ENCODE measurements around the gene MAP3K7. TPM values are rescaled to one million over a fixed set of nuclear protein-coding genes. Genes with fewer than 3 reads are reported as not detected.
"Not testable (repeated sequence)": the region's sequence is repeated elsewhere in the genome, so short reads cannot be mapped to it uniquely, and the experiment has no call there.

Gene MAP3K7
- total RNA-seq, 1 donor from 2014 or later, result 27.2 TPM

DNA sequence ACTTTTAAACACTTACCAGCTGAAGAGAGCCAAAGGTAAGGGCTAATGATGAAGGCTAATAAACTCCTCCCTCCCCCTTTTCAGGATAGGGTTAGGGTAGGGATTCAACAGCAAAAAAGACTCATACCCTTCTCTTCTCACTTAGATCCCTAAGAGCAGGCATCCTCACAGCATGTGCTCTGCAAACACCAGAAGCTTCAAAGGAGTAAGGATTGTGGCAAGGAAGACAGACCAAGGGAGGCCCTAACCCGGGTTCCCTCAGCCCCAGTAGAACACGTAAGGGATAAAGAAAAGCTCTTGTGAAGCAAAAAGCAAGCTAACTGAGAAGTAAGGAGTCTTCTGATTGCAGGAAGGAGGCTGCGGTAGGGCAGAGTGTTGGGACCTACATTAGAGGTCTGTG, 11.6 kb downstream of the MAP3K7 start:
- no peak for ATAC-seq (ENCODE audit: low read depth)
- no peak for DNase-seq
- ChIA-PET POLR2A (no interaction called here), CTCF (no interaction called here)
- Mint-ChIP-seq H3K4me3 (no peak overlapping the region), H3K9me3 (no peaks in the 10 kb centered on the region), H3K27ac (no peak overlapping the region), H3K4me1 (peaks cover 8% of the 10 kb centered on the region), H3K36me3 (ENCODE audit: low read depth) (peaks cover 11% of the 10 kb centered on the region), H3K27me3 (no peaks in the 10 kb centered on the region)
- no peak for TF ChIP-seq CTCF (IDR thresholded peaks at IDR 0.05)
- intact Hi-C loops (cut with micrococcal nuclease), result no loop called here

- H3K27ac Mint-ChIP-seq, result no peak overlapping the region
Measured at GRCh38 chr6:90574610-90575009, 12.3 kb downstream of the MAP3K7 start.

GRCh38 chr6:90573624-90574023, 13.2 kb downstream of the MAP3K7 start:
- DNase-seq (no peak), ATAC-seq (ENCODE audit: low read depth) (no peak)
- intact Hi-C loops (cut with micrococcal nuclease), result no loop called here
- POLR2A ChIA-PET, result no interaction called here
- Mint-ChIP-seq H3K9me3 (no peaks in the 10 kb centered on the region), H3K4me3 (no peak overlapping the region), H3K4me1 (peaks cover 8% of the 10 kb centered on the region), H3K27ac (no peak overlapping the region), H3K27me3 (no peaks in the 10 kb centered on the region), H3K36me3 (ENCODE audit: low read depth) (peaks cover 19% of the 10 kb centered on the region)
- CTCF ChIA-PET, result no interaction called here
- no peak for TF ChIP-seq CTCF (IDR thresholded peaks at IDR 0.05)

More at GRCh38 chr6:90574610-90575009, 12.3 kb downstream of the MAP3K7 start:
- ChIA-PET POLR2A (interaction anchor here (0.6 kb wide), 1 partner anchor 356 kb away, joined by 8 read pairs; no protein-coding TSS in a partner anchor), CTCF (no interaction called here)
- Mint-ChIP-seq H3K4me1 (peaks cover 8% of the 10 kb centered on the region), H3K9me3 (no peaks in the 10 kb centered on the region), H3K27me3 (no peaks in the 10 kb centered on the region), H3K4me3 (no peak overlapping the region), H3K36me3 (ENCODE audit: low read depth) (peaks cover 16% of the 10 kb centered on the region)
- intact Hi-C loops (cut with micrococcal nuclease), result no loop called here
- no peak for DNase-seq
- no peak for ATAC-seq (ENCODE audit: low read depth)
- TF ChIP-seq CTCF (IDR thresholded peaks at IDR 0.05), result no peak

GRCh38 chr6:90572856-90573255, 14.0 kb downstream of the MAP3K7 start:
- Mint-ChIP-seq H3K27me3 (no peaks in the 10 kb centered on the region), H3K4me1 (peaks cover 8% of the 10 kb centered on the region), H3K27ac (no peak overlapping the region), H3K4me3 (no peak overlapping the region), H3K9me3 (no peaks in the 10 kb centered on the region), H3K36me3 (ENCODE audit: low read depth) (peaks cover 24% of the 10 kb centered on the region)
- ChIA-PET POLR2A (no interaction called here), CTCF (interaction anchor here (0.6 kb wide), 1 partner anchor 958 kb away, joined by 3 read pairs; no protein-coding TSS in a partner anchor)
- TF ChIP-seq CTCF (IDR thresholded peaks at IDR 0.05), result no peak
- intact Hi-C loops (cut with micrococcal nuclease), result no loop called here
- no peak for DNase-seq
- no peak for ATAC-seq (ENCODE audit: low read depth)

GRCh38 chr6:90569223-90569622, 17.6 kb downstream of the MAP3K7 start:
- Mint-ChIP-seq H3K27ac (no peak overlapping the region), H3K36me3 (ENCODE audit: low read depth) (peaks cover 52% of the 10 kb centered on the region), H3K9me3 (no peaks in the 10 kb centered on the region), H3K4me1 (peaks cover 11% of the 10 kb centered on the region), H3K4me3 (no peak overlapping the region), H3K27me3 (no peaks in the 10 kb centered on the region)
- TF ChIP-seq CTCF (IDR thresholded peaks at IDR 0.05), result no peak
- POLR2A ChIA-PET, result no interaction called here
- CTCF ChIA-PET, result no interaction called here
- no peak for ATAC-seq (ENCODE audit: low read depth)
- intact Hi-C loops (cut with micrococcal nuclease), result no loop called here
- no peak for DNase-seq

- POLR2A ChIA-PET, CTCF ChIA-PET: not testable (repeated sequence)
Measured at GRCh38 chr6:90567682-90568081, 19.2 kb downstream of the MAP3K7 start.

DNA sequence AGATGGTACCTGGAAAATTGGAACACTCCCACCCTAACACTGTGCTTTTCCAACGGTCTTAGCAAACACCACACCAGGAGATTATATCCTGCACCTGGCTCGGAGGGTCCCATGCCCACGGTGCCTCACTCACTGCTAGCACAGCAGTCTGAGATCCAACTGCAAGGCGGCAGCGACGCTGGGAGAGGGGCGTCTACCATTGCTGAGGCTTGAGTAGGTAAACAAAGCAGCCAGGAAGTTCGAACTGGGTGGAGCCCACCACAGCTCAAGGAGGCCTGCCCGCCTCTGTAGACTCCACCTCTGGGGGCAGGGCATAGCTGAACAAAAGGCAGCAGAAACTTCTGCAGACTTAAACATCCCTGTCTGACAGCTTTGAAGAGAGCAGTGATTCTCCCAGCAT, 24.5 kb downstream of the MAP3K7 start:
- H3K4me1 Mint-ChIP-seq, H3K4me3 Mint-ChIP-seq: not testable (repeated sequence)

More at GRCh38 chr6:90567682-90568081, 19.2 kb downstream of the MAP3K7 start:
- intact Hi-C loops (cut with micrococcal nuclease); ATAC-seq (ENCODE audit: low read depth); H3K4me3 Mint-ChIP-seq; H3K27ac Mint-ChIP-seq; DNase-seq; H3K4me1 Mint-ChIP-seq; H3K9me3 Mint-ChIP-seq; H3K27me3 Mint-ChIP-seq: not testable (repeated sequence)
- peaks cover 67% of the 10 kb centered on the region for H3K36me3 Mint-ChIP-seq (ENCODE audit: low read depth)

More for the DNA sequence above, 24.5 kb downstream of the MAP3K7 start:
- DNase-seq; POLR2A ChIA-PET; ATAC-seq (ENCODE audit: low read depth); H3K27me3 Mint-ChIP-seq; H3K27ac Mint-ChIP-seq; H3K9me3 Mint-ChIP-seq; intact Hi-C loops (cut with micrococcal nuclease); CTCF ChIA-PET: not testable (repeated sequence)
- H3K36me3 Mint-ChIP-seq (ENCODE audit: low read depth), result peaks cover 74% of the 10 kb centered on the region
